Neural progenitor cell (in vitro differentiated cells): Measurements from ENCODE around the gene RSBN1L. TPM values are rescaled to one million over a fixed set of nuclear protein-coding genes. Genes with fewer than 3 reads are reported as not detected.
A peak's percentile ranks its signal among the peaks of the same experiment; 100 is the strongest.

ENCODE experiments used
- DNase-seq: peaks from one replicate; pipeline ENCODE4 v3.0.0-alpha.2; 2016; ENCODE audit warnings: low spot score
- H2AFZ ChIP-seq: fragments of 200-600 bp; sonication (generic); replicated peaks from 2 replicates; pipeline ENCODE4 v1.6.1; 2016; ENCODE audit warnings: antibody characterized with exemption
- H3F3A ChIP-seq: fragments of 200-600 bp; sonication (generic); 2 replicates; pipeline ENCODE4 v1.6.1; 2016; ENCODE audit warnings: antibody characterized with exemption, low read depth
- H3K27ac ChIP-seq: fragments of 200-600 bp; sonication (generic); 2 replicates; pipeline ENCODE4 v1.5.1; 2016; ENCODE audit warnings: mild to moderate bottlenecking
- H3K27me3 ChIP-seq: fragments of 200-600 bp; sonication (generic); 2 replicates; pipeline ENCODE4 v1.6.1; 2016; ENCODE audit warnings: mild to moderate bottlenecking, moderate library complexity
- H3K36me3 ChIP-seq: fragments of 200-600 bp; sonication (generic); 2 replicates; pipeline ENCODE4 v1.5.1; 2016
- H3K4me1 ChIP-seq: fragments of 200-600 bp; sonication (generic); 2 replicates; pipeline ENCODE4 v1.6.1; 2016; ENCODE audit warnings: mixed run types
- H3K4me2 ChIP-seq: fragments of 200-600 bp; sonication (generic); 2 replicates; pipeline ENCODE4 v1.6.1; 2016
- H3K4me3 ChIP-seq: fragments of 200-600 bp; sonication (generic); 2 replicates; pipeline ENCODE4 v1.5.1; 2016
- H3K79me2 ChIP-seq: fragments of 200-600 bp; sonication (generic); 2 replicates; pipeline ENCODE4 v1.6.1; 2016; ENCODE audit warnings: low read depth
- H3K9ac ChIP-seq: fragments of 200-600 bp; sonication (generic); 2 replicates; pipeline ENCODE4 v1.6.1; 2016
- H3K9me3 ChIP-seq: fragments of 200-600 bp; sonication (generic); 2 replicates; pipeline ENCODE4 v1.5.1; 2016; ENCODE audit warnings: low read depth
- H4K20me1 ChIP-seq: fragments of 200-600 bp; sonication (generic); 2 replicates; pipeline ENCODE4 v1.6.1; 2016; ENCODE audit warnings: low read depth
- H3K27ac Mint-ChIP-seq: 3 replicates; pipeline ENCODE4 v1.8.0; 2021; ENCODE audit warnings: mixed read lengths
- H3K27me3 Mint-ChIP-seq: 2 replicates; pipeline ENCODE4 v1.8.0; 2022; ENCODE audit warnings: low read depth, mild to moderate bottlenecking, inconsistent platforms, moderate library complexity, mixed read lengths; ENCODE audit not compliant: insufficient read depth
- H3K36me3 Mint-ChIP-seq: 3 replicates; pipeline ENCODE4 v1.8.0; 2021; ENCODE audit warnings: mixed read lengths
- H3K4me1 Mint-ChIP-seq: 3 replicates; pipeline ENCODE4 v1.8.0; 2021; ENCODE audit warnings: mixed read lengths
- H3K4me3 Mint-ChIP-seq: 3 replicates; pipeline ENCODE4 v1.8.0; 2021; ENCODE audit warnings: mild to moderate bottlenecking, moderate library complexity, mixed read lengths
- H3K9me3 Mint-ChIP-seq: 3 replicates; pipeline ENCODE4 v1.8.0; 2020; ENCODE audit warnings: mixed read lengths
- EZH2 ChIP-seq: fragments of 200-600 bp; sonication (generic); IDR thresholded peaks from 2 replicates; pipeline ENCODE4 v1.6.1; 2017; ENCODE audit warnings: antibody characterized with exemption, mild to moderate bottlenecking, moderate library complexity
- EZH2phosphoT487 ChIP-seq: fragments of 200-600 bp; sonication (generic); IDR thresholded peaks from 2 replicates; pipeline ENCODE4 v1.6.1; 2017; ENCODE audit warnings: antibody characterized with exemption
- total RNA-seq: library from RNA; depleted of rRNA; stranded (reverse); fragments of >200 nt; gene quantifications from 2 replicates; pipeline ENCODE4 v1.2.3, GENCODE V29; 2015; ENCODE audit warnings: low replicate concordance
- TF ChIP-seq, protein P1 (sequence below): fragments of 200-600 bp; sonication (generic); IDR thresholded peaks from 2 replicates; pipeline ENCODE4 v1.5.1; 2017; ENCODE audit warnings: antibody characterized with exemption, mild to moderate bottlenecking

Gene RSBN1L
- total RNA-seq, 1 donor from 2014 or later: 25.0 TPM

GRCh38 chr7:77691892-77692491 lies 4.3 kb upstream of the RSBN1L start:
- no peak overlapping the region for H3K27ac ChIP-seq
- peaks cover 13% of the 10 kb centered on the region for H4K20me1 ChIP-seq
- TF ChIP-seq, protein P1, sequence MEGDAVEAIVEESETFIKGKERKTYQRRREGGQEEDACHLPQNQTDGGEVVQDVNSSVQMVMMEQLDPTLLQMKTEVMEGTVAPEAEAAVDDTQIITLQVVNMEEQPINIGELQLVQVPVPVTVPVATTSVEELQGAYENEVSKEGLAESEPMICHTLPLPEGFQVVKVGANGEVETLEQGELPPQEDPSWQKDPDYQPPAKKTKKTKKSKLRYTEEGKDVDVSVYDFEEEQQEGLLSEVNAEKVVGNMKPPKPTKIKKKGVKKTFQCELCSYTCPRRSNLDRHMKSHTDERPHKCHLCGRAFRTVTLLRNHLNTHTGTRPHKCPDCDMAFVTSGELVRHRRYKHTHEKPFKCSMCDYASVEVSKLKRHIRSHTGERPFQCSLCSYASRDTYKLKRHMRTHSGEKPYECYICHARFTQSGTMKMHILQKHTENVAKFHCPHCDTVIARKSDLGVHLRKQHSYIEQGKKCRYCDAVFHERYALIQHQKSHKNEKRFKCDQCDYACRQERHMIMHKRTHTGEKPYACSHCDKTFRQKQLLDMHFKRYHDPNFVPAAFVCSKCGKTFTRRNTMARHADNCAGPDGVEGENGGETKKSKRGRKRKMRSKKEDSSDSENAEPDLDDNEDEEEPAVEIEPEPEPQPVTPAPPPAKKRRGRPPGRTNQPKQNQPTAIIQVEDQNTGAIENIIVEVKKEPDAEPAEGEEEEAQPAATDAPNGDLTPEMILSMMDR: no peak
- TF ChIP-seq EZH2phosphoT487 (no peak), EZH2 (no peak)
- H3K4me3 ChIP-seq: no peak overlapping the region
- no peak overlapping the region for H3K9ac ChIP-seq
- no peaks in the 10 kb centered on the region for H3K36me3 ChIP-seq
- H3K36me3 Mint-ChIP-seq: peaks cover 16% of the 10 kb centered on the region
- no peak overlapping the region for H3K4me2 ChIP-seq
- H3K9me3 ChIP-seq: no peaks in the 10 kb centered on the region
- no peak overlapping the region for H2AFZ ChIP-seq
- H3K4me3 Mint-ChIP-seq: no peak overlapping the region
- peaks cover 7% of the 10 kb centered on the region for H3K4me1 ChIP-seq
- peaks cover 87% of the 10 kb centered on the region for H3K79me2 ChIP-seq
- H3F3A ChIP-seq: peaks cover under 1% of the 10 kb centered on the region
- H3K27me3 ChIP-seq: no peaks in the 10 kb centered on the region
- DNase-seq: no peak
- no peak overlapping the region for H3K27ac Mint-ChIP-seq
- H3K27me3 Mint-ChIP-seq: no peaks in the 10 kb centered on the region
- H3K4me1 Mint-ChIP-seq: peaks cover 22% of the 10 kb centered on the region
- peaks cover 3% of the 10 kb centered on the region for H3K9me3 Mint-ChIP-seq

- H3K36me3 Mint-ChIP-seq: peaks cover 12% of the 10 kb centered on the region
- peaks cover 88% of the 10 kb centered on the region for H3K79me2 ChIP-seq
- no peaks in the 10 kb centered on the region for H3K27me3 Mint-ChIP-seq
- H3K9ac ChIP-seq: no peak overlapping the region
- H3K27me3 ChIP-seq: no peaks in the 10 kb centered on the region
- H2AFZ ChIP-seq: no peak overlapping the region
- peak overlapping the region; percentile 72 for H3K4me3 Mint-ChIP-seq
- H3K4me1 Mint-ChIP-seq: peaks cover 27% of the 10 kb centered on the region
- DNase-seq: no peak
- H3K36me3 ChIP-seq: no peaks in the 10 kb centered on the region
- peaks cover 20% of the 10 kb centered on the region for H3K4me1 ChIP-seq
- H3K9me3 ChIP-seq: no peaks in the 10 kb centered on the region
- peak overlapping the region; percentile 26 for H3K4me3 ChIP-seq
- H3F3A ChIP-seq: peaks cover 3% of the 10 kb centered on the region
- H3K9me3 Mint-ChIP-seq: peaks cover 3% of the 10 kb centered on the region
- H3K27ac ChIP-seq: no peak overlapping the region
- peak overlapping the region; percentile 77 for H3K4me2 ChIP-seq
- TF ChIP-seq EZH2phosphoT487: no peak
- TF ChIP-seq EZH2: no peak
- TF ChIP-seq, protein P1: no peak
- H4K20me1 ChIP-seq: peaks cover 33% of the 10 kb centered on the region
- no peak overlapping the region for H3K27ac Mint-ChIP-seq
Observed at GRCh38 chr7:77693830-77694583, 2.3 kb upstream of the RSBN1L start.

GRCh38 chr7:77696643-77697534 lies 630 bp downstream of the RSBN1L start:
- H2AFZ ChIP-seq: peak overlapping the region; percentile 89
- no peaks in the 10 kb centered on the region for H3K36me3 ChIP-seq
- peaks cover 3% of the 10 kb centered on the region for H3F3A ChIP-seq
- no peaks in the 10 kb centered on the region for H3K27me3 Mint-ChIP-seq
- no peak for TF ChIP-seq EZH2
- TF ChIP-seq, protein P1: peak; percentile 11
- TF ChIP-seq EZH2phosphoT487: no peak
- H3K4me3 ChIP-seq: peak overlapping the region; percentile 94
- peaks cover 97% of the 10 kb centered on the region for H3K79me2 ChIP-seq
- DNase-seq: peak; percentile 88
- H3K9ac ChIP-seq: peak overlapping the region; percentile 87
- H3K27ac ChIP-seq: peak overlapping the region; percentile 86
- H3K9me3 Mint-ChIP-seq: peaks cover 3% of the 10 kb centered on the region
- H3K4me1 Mint-ChIP-seq: peaks cover 35% of the 10 kb centered on the region
- H4K20me1 ChIP-seq: peaks cover 47% of the 10 kb centered on the region
- peaks cover 26% of the 10 kb centered on the region for H3K4me1 ChIP-seq
- no peaks in the 10 kb centered on the region for H3K9me3 ChIP-seq
- H3K4me3 Mint-ChIP-seq: peak overlapping the region; percentile 99
- peaks cover 17% of the 10 kb centered on the region for H3K36me3 Mint-ChIP-seq
- peak overlapping the region; percentile 95 for H3K4me2 ChIP-seq
- peak overlapping the region; percentile 93 for H3K27ac Mint-ChIP-seq
- H3K27me3 ChIP-seq: no peaks in the 10 kb centered on the region
